Measurements from ENCODE around the gene IL19.
A peak's percentile ranks its signal among the peaks of the same experiment; 100 is the strongest.
"Not testable (repeated sequence)": the region's sequence is repeated elsewhere in the genome, so short reads cannot be mapped to it uniquely, and the experiment has no call there.

The IL19 gene

GRCh38 chr1:206778031-206778430 lies 7.5 kb downstream of the IL19 start:
- DNase-seq = no peak

DNA sequence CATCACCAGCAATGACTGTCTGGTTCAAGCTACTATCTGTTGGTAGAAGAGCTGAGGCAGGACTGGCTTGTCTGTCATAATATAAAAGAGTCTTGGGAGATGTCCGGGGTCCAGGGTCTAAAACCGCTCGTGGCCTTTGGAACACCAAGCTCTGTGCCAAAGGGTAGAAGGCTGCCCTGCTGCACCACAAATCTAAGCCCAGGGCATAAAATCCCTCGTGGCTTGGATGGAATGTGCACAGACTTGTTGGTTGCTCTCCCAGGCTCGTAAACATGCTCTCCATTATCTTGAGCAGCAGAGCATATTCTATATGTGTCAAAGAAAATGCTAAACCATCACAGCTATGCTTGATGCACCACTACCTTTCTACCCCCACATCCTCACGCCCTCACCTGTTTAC lies 8.3 kb downstream of the IL19 start:
- not testable (repeated sequence) for DNase-seq

- no peak for DNase-seq
Measured at GRCh38 chr1:206779638-206780037, 9.1 kb downstream of the IL19 start.

DNA sequence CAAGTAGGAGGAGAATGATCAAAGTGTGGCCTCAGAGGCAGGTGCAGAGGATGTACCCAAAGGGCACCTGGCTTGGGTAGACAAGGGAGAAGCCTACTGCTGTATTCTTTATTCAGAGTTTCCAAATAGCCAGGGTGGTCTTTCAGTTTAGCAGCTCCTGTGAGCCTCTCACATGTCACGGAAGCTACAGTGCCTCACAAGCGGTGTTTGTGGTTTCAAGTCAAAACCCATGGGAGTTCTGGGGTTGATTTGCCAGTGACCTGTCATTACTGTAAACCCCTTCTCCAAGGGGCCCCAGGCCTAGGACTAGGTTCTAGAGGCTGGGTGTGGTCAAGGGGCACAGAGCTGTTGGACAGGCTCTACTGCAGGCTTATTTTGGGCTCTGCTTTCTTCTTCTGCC lies 11.9 kb downstream of the IL19 start:
- no peak for DNase-seq

DNA sequence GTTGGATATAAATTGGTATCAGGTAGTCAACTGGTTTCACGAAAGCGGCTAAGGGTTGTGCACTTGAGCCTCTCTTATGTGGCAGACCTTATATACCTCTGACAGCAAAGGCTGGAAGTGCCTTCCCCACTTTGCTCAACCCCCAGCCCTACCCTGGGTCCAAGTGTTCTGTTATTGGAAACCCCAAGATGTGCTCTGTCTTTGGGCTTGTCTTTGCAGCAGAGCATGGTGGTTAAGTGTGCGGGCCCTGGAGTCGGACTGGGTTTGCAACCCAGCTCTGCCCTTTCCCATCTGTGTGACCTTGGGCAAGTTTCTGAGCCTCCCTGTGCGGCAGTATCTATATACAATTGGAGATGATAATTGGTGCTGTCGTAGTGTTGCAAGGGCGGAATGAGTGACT lies 12.9 kb downstream of the IL19 start:
- no peak for DNase-seq

DNA sequence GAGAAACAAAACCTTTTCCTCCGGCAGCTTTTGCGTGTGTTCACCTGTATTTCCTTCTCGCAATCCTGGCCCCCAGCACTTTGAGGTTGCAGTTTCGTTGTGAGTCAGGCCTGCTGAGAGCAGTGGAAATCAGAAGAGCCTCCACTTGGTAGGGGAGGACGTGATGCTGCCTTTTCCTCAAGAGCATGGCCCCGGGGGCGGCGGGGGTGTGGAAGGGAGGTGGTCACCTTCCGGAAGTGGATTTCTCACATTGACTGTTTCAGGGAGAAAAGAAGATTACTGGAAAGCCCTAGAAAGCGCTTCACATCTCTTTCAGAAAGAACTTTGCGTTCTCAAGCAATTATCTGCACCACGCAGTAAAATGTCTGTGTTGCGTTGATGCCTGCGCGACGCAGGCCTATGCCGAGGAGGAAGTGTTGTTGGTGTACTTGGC lies 13.9 kb downstream of the IL19 start:
- peak; percentile 95 for DNase-seq

DNA sequence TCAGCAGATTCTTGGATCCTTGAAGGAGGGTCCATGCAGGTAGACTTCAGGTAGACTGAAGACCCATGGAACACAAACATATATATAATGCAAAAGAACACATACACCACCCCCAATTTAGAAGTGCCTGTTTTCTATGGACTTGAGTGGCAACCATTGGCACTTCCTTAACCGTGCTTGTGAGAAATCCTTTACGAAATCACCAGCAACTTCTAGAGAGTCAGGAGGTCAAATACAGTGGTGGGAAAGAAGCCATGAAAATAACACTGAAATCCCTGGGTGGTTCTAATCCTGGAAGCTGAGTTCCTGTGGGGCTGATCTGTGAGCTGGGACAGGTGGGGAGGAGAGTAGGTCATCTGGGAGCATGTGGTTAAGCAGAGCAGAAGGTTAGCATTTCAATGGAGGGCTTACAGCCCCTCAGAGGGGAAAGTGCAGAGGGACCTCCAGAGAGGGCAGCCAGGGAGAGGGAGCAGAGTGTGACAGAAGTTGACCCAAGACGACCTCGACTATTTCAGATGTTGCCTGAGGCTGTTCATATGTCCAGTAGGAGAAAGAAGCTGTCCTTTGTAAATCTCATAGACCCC lies 14.7 kb downstream of the IL19 start:
- no peak for DNase-seq

DNA sequence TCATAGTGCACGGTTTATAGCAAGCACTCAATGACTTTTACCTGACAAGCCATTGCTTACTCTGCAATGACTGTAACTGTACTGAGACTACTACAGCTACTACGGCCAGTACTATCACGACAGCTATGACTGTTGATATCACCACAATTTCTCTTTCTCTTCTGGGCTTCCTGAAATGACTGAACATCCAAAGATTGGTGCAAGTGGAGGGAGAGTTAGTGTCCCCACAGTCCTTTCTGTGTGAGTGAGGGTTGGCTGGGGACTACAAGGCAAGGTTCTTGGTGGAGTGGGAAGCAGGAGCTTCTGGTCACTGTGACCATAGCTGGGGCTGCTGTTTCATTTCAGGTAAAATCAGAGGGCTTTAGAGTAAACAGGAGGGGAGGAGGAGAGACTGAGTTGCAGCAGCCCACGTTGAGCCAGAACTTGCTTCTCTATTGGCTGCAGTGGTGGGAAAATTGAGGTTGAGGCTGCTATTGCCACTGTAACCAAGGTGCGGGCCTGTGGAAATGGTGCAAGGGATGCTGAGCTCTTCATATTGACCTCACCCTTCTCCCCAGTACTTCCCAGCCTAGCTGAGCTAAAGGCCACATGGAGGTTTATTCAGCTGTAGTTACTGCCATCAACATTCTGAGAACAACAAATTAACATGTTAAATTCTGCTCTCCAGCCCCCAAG lies 15.8 kb downstream of the IL19 start:
- DNase-seq = no peak

- no peak for DNase-seq
Measured at GRCh38 chr1:206787891-206788290, 17.3 kb downstream of the IL19 start.

DNA sequence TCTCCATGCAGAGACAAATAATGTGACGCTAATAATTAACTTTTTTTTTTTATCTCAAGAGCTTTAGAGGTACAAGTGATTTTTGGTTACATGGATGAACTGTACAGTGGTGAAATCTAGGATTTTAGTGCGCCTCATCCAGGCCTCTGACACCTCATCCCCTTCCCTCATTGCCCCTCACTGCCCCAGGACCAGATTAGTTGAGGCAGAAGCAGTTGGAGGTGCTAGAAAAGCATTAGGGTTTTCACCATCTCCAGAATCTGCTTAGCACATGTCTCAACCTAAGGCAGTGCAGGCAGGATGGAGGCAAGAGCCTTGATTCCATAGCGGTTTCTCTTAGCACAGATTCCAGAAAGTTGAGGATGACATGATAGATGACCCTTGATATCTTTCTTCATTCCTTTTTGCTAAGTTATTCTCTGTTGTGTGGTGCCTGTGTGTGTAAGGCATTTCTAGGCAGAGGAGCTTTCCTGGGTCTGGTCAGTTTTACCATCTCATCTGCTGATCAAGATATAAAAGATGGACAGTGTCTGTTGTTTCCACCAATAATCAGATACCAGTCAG lies 18.0 kb downstream of the IL19 start:
- DNase-seq = no peak

GRCh38 chr1:206790502-206791250 lies 20.1 kb downstream of the IL19 start:
- no peak for DNase-seq

DNA sequence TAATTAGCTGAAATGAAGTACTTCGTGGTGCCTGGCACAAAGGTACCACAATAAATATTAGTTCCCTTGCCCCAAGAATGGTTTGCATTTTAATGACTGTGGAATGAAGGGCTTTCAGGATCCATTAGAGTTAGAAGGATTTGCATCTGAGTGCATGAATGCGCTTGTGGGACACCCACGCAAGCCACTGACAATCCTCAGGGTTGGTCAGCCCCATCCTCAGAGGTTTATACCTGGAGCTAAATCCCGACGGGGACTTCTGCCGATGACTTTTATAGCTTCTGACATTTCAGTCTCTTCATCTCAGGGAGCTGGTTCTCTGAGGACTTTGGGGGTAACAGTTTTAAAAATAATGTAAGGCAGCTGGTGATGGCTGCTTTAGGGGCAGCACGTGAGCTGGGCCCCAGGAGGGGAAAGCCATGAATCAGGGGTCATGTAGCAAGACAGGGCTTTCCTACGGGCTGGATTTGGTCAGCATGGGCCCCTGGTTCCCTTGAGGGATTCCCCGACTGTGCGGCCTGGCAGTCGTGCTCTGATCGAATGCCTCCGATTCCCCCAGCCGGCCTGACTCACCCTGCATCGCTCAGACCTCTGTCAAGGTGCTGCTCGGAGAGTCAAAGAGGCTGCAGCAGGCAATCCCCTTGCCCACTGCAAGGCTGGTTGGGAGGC lies 22.5 kb downstream of the IL19 start:
- peak; percentile 60 for DNase-seq

DNA sequence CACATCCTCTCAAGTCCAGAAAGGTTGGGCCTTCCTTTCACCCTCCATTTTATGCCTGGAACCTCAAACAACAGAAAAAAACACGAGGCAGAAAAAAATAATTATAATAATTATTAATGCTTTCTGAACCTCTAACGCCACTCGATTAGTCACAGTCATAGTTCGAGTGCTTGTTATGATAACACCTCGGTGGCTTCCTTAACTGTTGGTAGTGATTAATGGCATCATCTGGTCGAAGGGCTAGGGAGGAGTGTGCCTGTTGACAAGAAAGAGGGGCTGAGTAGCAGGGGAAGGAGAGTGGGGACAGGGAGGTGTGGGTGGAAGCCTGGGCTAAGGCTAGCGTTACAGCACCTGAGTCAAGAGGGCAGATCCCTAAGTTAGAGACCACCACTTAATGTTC lies 23.0 kb downstream of the IL19 start:
- no peak for DNase-seq

- DNase-seq = peak; percentile 76
Measured at GRCh38 chr1:206794294-206794908, 23.8 kb downstream of the IL19 start.

DNA sequence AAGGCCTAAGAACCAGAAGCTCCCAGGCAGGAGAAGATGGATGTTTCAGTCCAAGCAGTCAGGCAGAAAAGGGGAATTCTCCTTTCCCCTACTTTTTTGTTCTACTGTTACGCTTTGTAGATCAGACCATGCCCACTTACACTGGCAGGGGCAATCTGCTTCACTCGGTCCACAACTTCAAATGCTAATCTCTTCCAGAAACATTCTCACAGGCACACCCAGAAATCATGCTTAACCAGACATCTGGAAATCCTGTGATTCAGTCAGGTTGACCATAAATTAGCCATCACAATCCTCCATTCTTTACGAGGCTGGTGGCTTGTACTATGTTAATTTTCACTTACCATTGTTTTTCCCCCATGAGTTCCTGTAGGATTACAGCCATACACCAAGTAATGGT lies 25.5 kb downstream of the IL19 start:
- DNase-seq = no peak

- DNase-seq = no peak
Measured at GRCh38 chr1:206796981-206797402, 26.4 kb downstream of the IL19 start.

DNA sequence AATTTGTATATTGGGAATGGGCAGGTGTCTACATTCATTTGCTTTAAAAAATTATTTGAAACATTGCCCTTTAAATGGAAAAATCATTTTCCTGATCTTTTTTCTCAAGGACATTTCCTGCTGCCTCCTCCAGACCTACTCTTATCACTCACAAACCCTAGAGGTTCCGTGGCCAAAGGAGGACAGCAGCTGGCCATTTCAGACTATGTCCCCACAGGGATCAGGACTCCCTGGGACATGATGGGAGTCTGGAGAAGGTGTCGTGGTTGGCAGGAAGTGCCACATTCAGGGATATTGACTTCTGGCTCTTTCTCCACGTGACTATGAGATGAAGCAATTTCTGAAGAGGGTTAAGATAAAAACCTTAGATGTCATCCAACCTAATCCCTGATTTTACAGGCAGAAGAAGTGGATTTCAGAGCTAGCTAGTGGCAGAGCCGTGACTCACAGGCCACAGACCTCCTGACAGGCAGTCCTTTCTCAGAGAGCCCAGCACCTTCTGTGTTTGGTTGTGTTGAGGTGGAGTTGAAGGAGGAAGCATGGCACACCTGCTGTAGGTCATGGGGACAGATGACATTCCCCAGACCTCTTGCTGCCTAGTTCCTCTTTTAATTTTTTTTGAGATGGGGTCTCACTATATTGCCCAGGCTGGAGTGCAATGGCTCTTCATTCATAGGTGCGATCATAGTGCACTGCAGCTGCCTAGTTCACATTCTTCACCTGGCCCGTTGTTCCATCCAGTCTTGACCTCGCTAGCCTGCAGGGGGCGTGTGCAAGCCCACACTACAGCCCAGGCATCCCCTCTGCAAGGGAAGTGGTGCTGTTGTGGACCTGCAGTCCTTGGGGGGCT lies 27.2 kb downstream of the IL19 start:
- DNase-seq = peak; percentile 51

GRCh38 chr1:206798384-206798996 lies 27.9 kb downstream of the IL19 start:
- peak; percentile 37 for DNase-seq

DNA sequence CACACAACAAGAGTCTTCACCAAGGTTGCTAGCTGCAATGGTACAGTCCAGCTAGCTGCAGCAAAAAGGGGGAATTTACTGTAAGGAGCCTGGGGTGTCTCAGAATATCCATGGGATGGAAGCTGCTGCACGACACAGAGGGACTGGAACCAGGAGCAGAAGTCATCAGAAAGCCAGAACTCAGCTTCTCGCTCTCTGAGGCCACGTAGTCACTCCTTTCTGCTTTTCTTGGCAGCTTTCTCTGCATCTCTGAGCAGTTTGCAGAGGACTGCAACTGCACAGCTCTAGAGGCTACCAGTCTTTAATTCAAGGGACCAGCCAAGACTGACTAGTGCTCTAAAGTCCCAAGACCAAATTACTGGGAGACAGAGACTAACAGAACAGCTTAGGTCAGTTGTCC lies 28.7 kb downstream of the IL19 start:
- DNase-seq = no peak

DNA sequence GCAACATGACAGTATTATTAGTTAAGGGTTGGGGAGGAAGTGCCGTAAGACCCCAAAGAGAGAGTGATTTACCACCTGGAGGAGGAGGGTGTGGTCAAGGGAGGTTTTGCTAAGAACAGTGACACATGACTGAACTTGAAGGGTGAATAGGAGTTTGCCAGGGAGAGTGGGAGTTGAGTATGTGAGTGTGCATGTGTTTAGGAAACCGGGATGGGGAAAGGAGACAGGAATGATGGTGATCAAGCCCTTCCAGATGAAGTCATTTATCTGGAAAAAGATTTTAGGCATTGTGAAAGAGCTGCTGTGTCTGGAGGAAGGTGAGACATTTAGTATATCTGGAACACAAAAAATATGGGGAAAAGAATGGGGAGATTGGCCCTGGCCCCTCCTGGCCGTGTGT lies 29.8 kb downstream of the IL19 start:
- no peak for DNase-seq

- DNase-seq = no peak
Measured at GRCh38 chr1:206800891-206801290, 30.3 kb downstream of the IL19 start.
